Measurements from ENCODE around the gene KRT10.

Gene KRT10

DNA sequence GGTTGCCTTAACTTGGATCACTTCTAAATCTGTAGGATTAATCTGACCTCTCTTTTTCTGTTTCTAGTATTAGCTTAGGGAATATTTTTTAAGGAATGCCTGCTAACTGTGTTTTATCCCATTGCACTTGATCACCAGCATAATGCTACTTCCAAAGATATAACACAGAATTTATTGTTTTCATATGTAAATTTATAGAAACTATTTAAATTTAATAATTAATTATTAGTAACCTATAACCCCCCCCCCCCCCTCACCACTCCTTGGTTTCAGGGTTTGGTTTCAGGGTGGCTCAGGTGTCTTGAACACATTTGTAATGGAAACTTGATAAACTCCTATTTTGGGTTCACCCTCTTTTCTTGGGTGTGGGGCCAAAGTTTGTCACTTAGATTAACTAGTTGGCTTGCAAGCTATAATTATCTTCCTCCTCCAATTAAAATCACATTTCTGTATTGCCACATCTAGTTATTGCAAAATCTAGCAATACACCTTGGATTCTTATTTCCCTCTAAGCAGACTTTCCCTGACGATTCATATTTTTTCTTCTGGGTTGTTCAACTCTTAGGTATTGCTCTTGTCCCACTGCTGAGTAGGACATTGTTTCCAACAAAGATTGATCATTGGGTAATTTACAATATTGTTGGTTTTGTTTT is 26.3 kb upstream of the KRT10 start:
- TF ChIP-seq RAD21 (IDR thresholded peaks at IDR 0.05; ENCODE audit: low read depth) (no peak), EGR1 (IDR thresholded peaks at IDR 0.05) (no peak), CEBPB (IDR thresholded peaks at IDR 0.05) (no peak), CREB1 (IDR thresholded peaks at IDR 0.05; ENCODE audit: low read depth) (no peak), TAF1 (IDR thresholded peaks at IDR 0.05; ENCODE audit: low read depth) (no peak), ZBTB7A (IDR thresholded peaks at IDR 0.05; ENCODE audit: low read depth) (no peak), TEAD4 (IDR thresholded peaks at IDR 0.05) (no peak), EP300 (IDR thresholded peaks at IDR 0.05; ENCODE audit: borderline replicate concordance) (no peak)
- TF ChIP-seq, protein P1, sequence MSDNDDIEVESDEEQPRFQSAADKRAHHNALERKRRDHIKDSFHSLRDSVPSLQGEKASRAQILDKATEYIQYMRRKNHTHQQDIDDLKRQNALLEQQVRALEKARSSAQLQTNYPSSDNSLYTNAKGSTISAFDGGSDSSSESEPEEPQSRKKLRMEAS (IDR thresholded peaks at IDR 0.05): no peak

DNA sequence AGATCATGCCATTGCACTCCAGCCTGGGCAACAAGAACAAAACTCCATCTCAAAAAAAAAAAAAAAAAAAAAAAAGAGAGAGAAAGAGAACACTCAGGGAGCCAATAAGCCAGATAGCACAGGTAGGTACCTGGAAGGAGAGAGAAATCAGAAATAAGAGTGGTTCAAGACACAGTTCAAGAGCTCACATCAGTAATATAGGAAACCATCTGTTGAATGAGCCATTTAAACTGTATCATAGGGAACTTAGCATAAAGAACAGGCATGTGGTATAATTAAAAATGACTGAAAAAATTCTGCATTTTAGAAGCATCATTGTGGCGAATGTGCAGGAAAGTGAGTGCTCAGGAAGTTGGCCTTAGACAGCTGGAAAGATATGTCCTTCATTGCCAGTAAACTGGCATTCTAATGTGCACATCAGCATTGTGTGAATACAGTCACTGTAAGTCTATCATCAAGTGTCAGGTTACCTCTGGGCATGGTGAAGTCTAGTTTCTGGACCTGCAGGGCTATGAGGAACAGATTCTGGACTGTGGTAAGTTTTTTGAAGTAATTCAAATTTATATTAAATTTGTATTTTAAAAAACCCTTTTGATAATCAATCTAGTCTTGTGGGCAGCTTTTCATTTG is 24.2 kb upstream of the KRT10 start:
- TF ChIP-seq, protein P2, sequence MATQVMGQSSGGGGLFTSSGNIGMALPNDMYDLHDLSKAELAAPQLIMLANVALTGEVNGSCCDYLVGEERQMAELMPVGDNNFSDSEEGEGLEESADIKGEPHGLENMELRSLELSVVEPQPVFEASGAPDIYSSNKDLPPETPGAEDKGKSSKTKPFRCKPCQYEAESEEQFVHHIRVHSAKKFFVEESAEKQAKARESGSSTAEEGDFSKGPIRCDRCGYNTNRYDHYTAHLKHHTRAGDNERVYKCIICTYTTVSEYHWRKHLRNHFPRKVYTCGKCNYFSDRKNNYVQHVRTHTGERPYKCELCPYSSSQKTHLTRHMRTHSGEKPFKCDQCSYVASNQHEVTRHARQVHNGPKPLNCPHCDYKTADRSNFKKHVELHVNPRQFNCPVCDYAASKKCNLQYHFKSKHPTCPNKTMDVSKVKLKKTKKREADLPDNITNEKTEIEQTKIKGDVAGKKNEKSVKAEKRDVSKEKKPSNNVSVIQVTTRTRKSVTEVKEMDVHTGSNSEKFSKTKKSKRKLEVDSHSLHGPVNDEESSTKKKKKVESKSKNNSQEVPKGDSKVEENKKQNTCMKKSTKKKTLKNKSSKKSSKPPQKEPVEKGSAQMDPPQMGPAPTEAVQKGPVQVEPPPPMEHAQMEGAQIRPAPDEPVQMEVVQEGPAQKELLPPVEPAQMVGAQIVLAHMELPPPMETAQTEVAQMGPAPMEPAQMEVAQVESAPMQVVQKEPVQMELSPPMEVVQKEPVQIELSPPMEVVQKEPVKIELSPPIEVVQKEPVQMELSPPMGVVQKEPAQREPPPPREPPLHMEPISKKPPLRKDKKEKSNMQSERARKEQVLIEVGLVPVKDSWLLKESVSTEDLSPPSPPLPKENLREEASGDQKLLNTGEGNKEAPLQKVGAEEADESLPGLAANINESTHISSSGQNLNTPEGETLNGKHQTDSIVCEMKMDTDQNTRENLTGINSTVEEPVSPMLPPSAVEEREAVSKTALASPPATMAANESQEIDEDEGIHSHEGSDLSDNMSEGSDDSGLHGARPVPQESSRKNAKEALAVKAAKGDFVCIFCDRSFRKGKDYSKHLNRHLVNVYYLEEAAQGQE (IDR thresholded peaks at IDR 0.05; ENCODE audit: low read depth): no peak
- TF ChIP-seq EGR1 (IDR thresholded peaks at IDR 0.05) (no peak), CREB1 (IDR thresholded peaks at IDR 0.05; ENCODE audit: low read depth) (no peak), RAD21 (IDR thresholded peaks at IDR 0.05; ENCODE audit: low read depth) (no peak), CEBPB (IDR thresholded peaks at IDR 0.05) (no peak), TEAD4 (IDR thresholded peaks at IDR 0.05) (no peak), TCF12 (IDR thresholded peaks at IDR 0.05; ENCODE audit: low read depth) (no peak), ZBTB7A (IDR thresholded peaks at IDR 0.05; ENCODE audit: low read depth) (no peak), EP300 (IDR thresholded peaks at IDR 0.05; ENCODE audit: borderline replicate concordance) (no peak), TAF1 (IDR thresholded peaks at IDR 0.05; ENCODE audit: low read depth) (no peak), YY1 (IDR thresholded peaks at IDR 0.05; ENCODE audit: low read depth) (no peak), FOXM1 (IDR thresholded peaks at IDR 0.05; ENCODE audit: borderline replicate concordance, low read depth) (no peak), NFIC (IDR thresholded peaks at IDR 0.05) (no peak)
- TF ChIP-seq, protein P3, sequence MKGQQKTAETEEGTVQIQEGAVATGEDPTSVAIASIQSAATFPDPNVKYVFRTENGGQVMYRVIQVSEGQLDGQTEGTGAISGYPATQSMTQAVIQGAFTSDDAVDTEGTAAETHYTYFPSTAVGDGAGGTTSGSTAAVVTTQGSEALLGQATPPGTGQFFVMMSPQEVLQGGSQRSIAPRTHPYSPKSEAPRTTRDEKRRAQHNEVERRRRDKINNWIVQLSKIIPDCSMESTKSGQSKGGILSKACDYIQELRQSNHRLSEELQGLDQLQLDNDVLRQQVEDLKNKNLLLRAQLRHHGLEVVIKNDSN (IDR thresholded peaks at IDR 0.05): no peak
- TF ChIP-seq, protein P1 (IDR thresholded peaks at IDR 0.05): no peak

DNA sequence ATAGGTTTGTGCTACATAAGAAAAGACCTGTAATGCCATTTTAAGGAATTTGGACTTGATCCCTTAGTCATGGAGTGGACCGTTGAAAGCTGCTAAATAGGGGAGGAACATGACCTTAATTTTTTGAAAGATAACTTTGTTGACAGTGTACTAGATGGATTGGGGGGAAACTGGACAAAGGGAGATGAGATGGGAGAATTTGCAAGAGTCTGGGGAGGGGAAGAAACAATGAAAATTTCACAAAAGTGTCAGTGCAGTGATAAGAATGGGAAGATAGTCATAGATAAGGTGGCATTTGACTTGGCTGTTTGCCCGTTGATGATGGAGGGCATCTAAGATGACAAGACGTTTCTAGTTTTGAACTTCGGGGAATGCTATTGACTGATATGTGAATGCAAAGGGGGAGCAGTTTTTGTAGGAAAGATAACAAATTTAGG is 22.3 kb upstream of the KRT10 start:
- TF ChIP-seq, protein P3 (IDR thresholded peaks at IDR 0.05): no peak

DNA sequence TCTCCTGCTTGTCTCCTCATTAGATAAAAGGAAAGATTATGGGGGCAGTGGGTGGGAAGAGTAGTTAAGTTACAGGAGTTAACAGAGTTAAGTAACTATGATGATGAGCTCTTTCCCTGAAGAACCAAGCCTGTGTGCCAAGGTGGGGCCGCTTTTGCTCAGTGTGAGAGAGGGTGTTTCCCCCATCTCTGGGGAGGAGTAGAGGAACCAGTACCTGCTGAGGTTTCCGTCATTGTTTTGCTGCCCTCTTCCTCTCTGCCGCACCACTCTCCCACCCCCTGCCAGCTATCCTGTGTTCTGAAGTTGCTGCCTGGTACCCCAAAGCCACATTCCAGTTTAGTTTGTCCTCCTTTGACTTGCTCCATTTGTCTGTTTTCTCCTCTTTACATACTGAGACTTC is 20.8 kb upstream of the KRT10 start:
- no peak for TF ChIP-seq EP300 (IDR thresholded peaks at IDR 0.05; ENCODE audit: borderline replicate concordance)
- TF ChIP-seq, protein P1 (IDR thresholded peaks at IDR 0.05): no peak
- TF ChIP-seq YY1 (IDR thresholded peaks at IDR 0.05; ENCODE audit: low read depth): no peak
- TF ChIP-seq EGR1 (IDR thresholded peaks at IDR 0.05): no peak
- TF ChIP-seq, protein P2 (IDR thresholded peaks at IDR 0.05; ENCODE audit: low read depth): no peak
- no peak for TF ChIP-seq TAF1 (IDR thresholded peaks at IDR 0.05; ENCODE audit: low read depth)
- no peak for TF ChIP-seq FOXM1 (IDR thresholded peaks at IDR 0.05; ENCODE audit: borderline replicate concordance, low read depth)
- TF ChIP-seq RAD21 (IDR thresholded peaks at IDR 0.05; ENCODE audit: low read depth): no peak
- no peak for TF ChIP-seq CEBPB (IDR thresholded peaks at IDR 0.05)
- TF ChIP-seq, protein P3 (IDR thresholded peaks at IDR 0.05): no peak
- TF ChIP-seq ZBTB7A (IDR thresholded peaks at IDR 0.05; ENCODE audit: low read depth): no peak
- no peak for TF ChIP-seq NFIC (IDR thresholded peaks at IDR 0.05)
- TF ChIP-seq TEAD4 (IDR thresholded peaks at IDR 0.05): no peak
- TF ChIP-seq CREB1 (IDR thresholded peaks at IDR 0.05; ENCODE audit: low read depth): no peak
- TF ChIP-seq TCF12 (IDR thresholded peaks at IDR 0.05; ENCODE audit: low read depth): no peak

DNA sequence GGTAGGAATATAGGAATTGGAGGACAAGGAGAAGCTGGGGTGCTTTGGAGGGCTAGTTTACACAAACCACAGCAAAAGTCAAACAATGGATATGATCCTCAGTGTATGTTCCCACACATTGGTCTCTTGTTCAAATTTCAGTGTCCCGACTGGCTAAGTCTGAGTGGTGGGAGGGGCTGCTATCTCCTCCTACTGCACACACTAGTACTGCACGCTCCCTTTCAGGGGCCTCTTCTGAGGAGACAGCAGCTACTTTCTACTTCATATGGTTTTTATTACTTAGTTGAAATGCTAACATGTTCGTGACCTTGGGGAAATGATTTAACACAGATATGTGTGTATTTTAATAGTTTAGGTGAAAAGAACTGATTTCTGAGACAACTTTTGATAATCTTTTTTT is 18.8 kb upstream of the KRT10 start:
- TF ChIP-seq EP300 (IDR thresholded peaks at IDR 0.05; ENCODE audit: borderline replicate concordance) (no peak), YY1 (IDR thresholded peaks at IDR 0.05; ENCODE audit: low read depth) (no peak), TAF1 (IDR thresholded peaks at IDR 0.05; ENCODE audit: low read depth) (no peak), EGR1 (IDR thresholded peaks at IDR 0.05) (no peak)
- TF ChIP-seq, protein P3 (IDR thresholded peaks at IDR 0.05): no peak

All from Ishikawa (cell line).